H1 (cell line): ENCODE results near the gene DCHS1. TPM values are rescaled to one million over a fixed set of nuclear protein-coding genes. Genes with fewer than 3 reads are reported as not detected.

Experiments
- CTCF ChIA-PET: fragments of 300-600 bp; sonication (Branson Sonifier 250); formaldehyde crosslinking; loops from one replicate; lab custom pipeline; 2021; ENCODE audit not compliant: partially characterized antibody; lab: Charles Lee
- POLR2A ChIA-PET: fragments of 300-600 bp; sonication (Branson Sonifier 250); formaldehyde crosslinking; loops from one replicate; lab custom pipeline; 2021; ENCODE audit warnings: inconsistent platforms; ENCODE audit not compliant: partially characterized antibody; lab: Charles Lee
- DNase-seq, 2 experiments: peaks; one replicate each; pipeline versions ENCODE4 v3.0.0 to v3.0.0-alpha.2; 2010 to 2022; ENCODE audit warnings: low spot score in 2 of 2, low read depth in 1 of 2, mixed read lengths in 1 of 2
- FAIRE-seq: peaks from 2 replicates; lab custom pipeline; 2011; peaks lifted over from hg19 to GRCh38; lab: Jason Lieb, UNC
- H2AFZ ChIP-seq: 2 replicates; pipeline ENCODE4 v1.8.1; 2012; ENCODE audit warnings: low read length, inconsistent platforms
- H2AK5ac ChIP-seq: 2 replicates; pipeline ENCODE4 v1.6.1; 2013; ENCODE audit warnings: low read depth, low read length
- H2BK120ac ChIP-seq: replicated peaks from 2 replicates; pipeline ENCODE3; 2013; ENCODE audit warnings: low read depth, low read length, inconsistent platforms
- H2BK12ac ChIP-seq: 2 replicates; pipeline ENCODE4 v1.6.1; 2013; ENCODE audit warnings: low read depth, low read length
- H2BK15ac ChIP-seq: 2 replicates; pipeline ENCODE4 v1.6.1; 2013; ENCODE audit warnings: low read length
- H2BK20ac ChIP-seq: 2 replicates; pipeline ENCODE4 v1.6.1; 2013; ENCODE audit warnings: low read length
- H2BK5ac ChIP-seq: 2 replicates; pipeline ENCODE4 v1.6.1; 2013; ENCODE audit warnings: low read depth, low read length
- H3K14ac ChIP-seq: 2 replicates; pipeline ENCODE4 v1.6.1; 2013; ENCODE audit warnings: inconsistent platforms; ENCODE audit not compliant: insufficient read length
- H3K18ac ChIP-seq: 2 replicates; pipeline ENCODE4 v1.6.1; 2013; ENCODE audit warnings: low read length; ENCODE audit errors: extremely low read depth
- H3K23ac ChIP-seq: 2 replicates; pipeline ENCODE4 v1.6.1; 2013; ENCODE audit warnings: inconsistent platforms; ENCODE audit not compliant: insufficient read length
- H3K23me2 ChIP-seq: 2 replicates; pipeline ENCODE4 v1.6.1; 2013; ENCODE audit warnings: low read depth, low read length
- H3K27ac ChIP-seq: 2 replicates; pipeline ENCODE4 v1.6.1; 2011; ENCODE audit warnings: low read depth, low read length, inconsistent platforms
- H3K27me3 ChIP-seq, 4 experiments: replicated peaks in 1 of 4; 1 replicate in 1 of 4; 2 replicates in 3 of 4; pipeline versions ENCODE4 v1.6.1 to v1.8.1; 2011 to 2013; ENCODE audit warnings: low read length in 3 of 4, mild to moderate bottlenecking in 3 of 4, inconsistent platforms in 2 of 4, mixed read lengths in 2 of 4, moderate library complexity in 1 of 4; ENCODE audit not compliant: control insufficient read depth in 3 of 4, insufficient read depth in 3 of 4; ENCODE audit errors: extremely low read depth in 1 of 4
- H3K36me3 ChIP-seq, 4 experiments: 2 replicates each; pipeline versions ENCODE4 v1.6.1 to v1.8.1; 2011 to 2013; ENCODE audit warnings: mild to moderate bottlenecking in 4 of 4, low read length in 3 of 4, moderate library complexity in 2 of 4, control low read depth in 1 of 4, inconsistent platforms in 1 of 4; ENCODE audit not compliant: insufficient read depth in 4 of 4, control insufficient read depth in 2 of 4
- H3K4ac ChIP-seq: replicated peaks from 2 replicates; pipeline ENCODE3; 2013; ENCODE audit warnings: low read length, low read depth, mixed read lengths, inconsistent platforms; ENCODE audit not compliant: insufficient read length
- H3K4me1 ChIP-seq, 4 experiments: replicated peaks in 1 of 4; 1 replicate in 1 of 4; 2 replicates in 3 of 4; pipeline versions ENCODE4 v1.6.1 to v1.8.1; 2011 to 2013; ENCODE audit warnings: low read length in 3 of 4, inconsistent platforms in 2 of 4, mixed read lengths in 1 of 4; ENCODE audit not compliant: insufficient read depth in 4 of 4, control insufficient read depth in 3 of 4
- H3K4me2 ChIP-seq, 2 experiments: 2 replicates each; pipeline versions ENCODE4 v1.6.1 to v1.8.1; 2011 to 2013; ENCODE audit warnings: low read depth in 2 of 2, low read length in 2 of 2, control low read depth in 1 of 2, inconsistent platforms in 1 of 2, mild to moderate bottlenecking in 1 of 2; ENCODE audit not compliant: insufficient read depth in 1 of 2
- H3K4me3 ChIP-seq, 4 experiments: fragments of 200-600, 300-600 bp in 1 of 4; sonication (generic), shearing (Covaris generic), sonication (Bioruptor Twin) in 1 of 4; 2 replicates each; pipeline versions ENCODE4 v1.5.1 to v1.8.1; 2011 to 2016; ENCODE audit warnings: low read length in 4 of 4, low read depth in 3 of 4, control low read depth in 2 of 4, inconsistent platforms in 2 of 4, mild to moderate bottlenecking in 2 of 4, mixed read lengths in 1 of 4, moderate library complexity in 1 of 4; ENCODE audit not compliant: insufficient read depth in 2 of 4; ENCODE audit errors: extremely low read depth in 1 of 4
- H3K56ac ChIP-seq: replicated peaks from 2 replicates; pipeline ENCODE3; 2013; ENCODE audit warnings: low read depth, mild to moderate bottlenecking, mixed read lengths, low read length, inconsistent platforms; ENCODE audit not compliant: insufficient read length
- H3K79me1 ChIP-seq: 2 replicates; pipeline ENCODE4 v1.6.1; 2013; ENCODE audit warnings: low read depth, low read length, control low read depth
- H3K79me2 ChIP-seq, 2 experiments: 2 replicates each; pipeline versions ENCODE4 v1.6.1 to v1.8.1; 2012 to 2013; ENCODE audit warnings: low read length in 2 of 2, mild to moderate bottlenecking in 2 of 2, inconsistent platforms in 1 of 2; ENCODE audit not compliant: insufficient read depth in 2 of 2, control insufficient read depth in 1 of 2
- H3K9ac ChIP-seq, 4 experiments: replicated peaks in 1 of 4; 1 replicate in 1 of 4; 2 replicates in 3 of 4; pipeline versions ENCODE4 v1.6.1 to v1.8.1; 2011 to 2013; ENCODE audit warnings: low read depth in 3 of 4, low read length in 3 of 4, control low read depth in 2 of 4, mild to moderate bottlenecking in 2 of 4, moderate library complexity in 2 of 4, inconsistent platforms in 1 of 4; ENCODE audit errors: extremely low read depth in 1 of 4
- H3K9me3 ChIP-seq, 2 experiments: 2 replicates each; pipeline versions ENCODE4 v1.6.1 to v1.8.1; 2012 to 2013; ENCODE audit warnings: mild to moderate bottlenecking in 2 of 2, moderate library complexity in 2 of 2, control low read depth in 1 of 2, inconsistent platforms in 1 of 2, low read depth in 1 of 2, low read length in 1 of 2, mixed read lengths in 1 of 2; ENCODE audit not compliant: insufficient read depth in 2 of 2
- H4K20me1 ChIP-seq, 2 experiments: replicated peaks in 1 of 2; 2 replicates each; pipeline versions ENCODE3 to v1.8.1; 2011 to 2013; ENCODE audit warnings: inconsistent platforms in 2 of 2, low read length in 2 of 2, mild to moderate bottlenecking in 1 of 2; ENCODE audit not compliant: insufficient read depth in 2 of 2, control insufficient read depth in 1 of 2
- H4K5ac ChIP-seq: 2 replicates; pipeline ENCODE4 v1.6.1; 2013; ENCODE audit warnings: low read length, low read depth, mixed read lengths, inconsistent platforms; ENCODE audit not compliant: insufficient read length
- H4K8ac ChIP-seq: 2 replicates; pipeline ENCODE4 v1.8.0; 2013; ENCODE audit warnings: mild to moderate bottlenecking, moderate library complexity, low read length, inconsistent platforms; ENCODE audit not compliant: insufficient read depth; ENCODE audit errors: extremely low read depth
- H4K91ac ChIP-seq: replicated peaks from 2 replicates; pipeline ENCODE3; 2013; ENCODE audit warnings: low read length, mixed read lengths, inconsistent platforms; ENCODE audit not compliant: insufficient read length
- RNF2 ChIP-seq: fragments of 200-900, 300-1000 bp; sonication (generic); IDR thresholded peaks from 2 replicates; pipeline ENCODE4 v1.7.1; 2016; ENCODE audit warnings: borderline replicate concordance, low read depth, mild to moderate bottlenecking, antibody characterized with exemption, low read length; ENCODE audit not compliant: poor library complexity, severe bottlenecking; ENCODE audit errors: missing control alignments
- SUZ12 ChIP-seq: fragments of 200-600 bp; sonication (generic); IDR thresholded peaks from 2 replicates; pipeline ENCODE4 v1.6.1; 2012; ENCODE audit warnings: mild to moderate bottlenecking, inconsistent platforms, low read length, moderate library complexity, mixed read lengths
- WGBS, 2 experiments: shearing (Covaris generic) in 1 of 2; methylation state at CpG; one replicate each; pipeline versions ENCODE4 v1.1.6 to v1.1.7; 2013 to 2015; ENCODE audit warnings: low lambda C conversion rate in 2 of 2, mixed read lengths in 2 of 2, inconsistent platforms in 1 of 2, low coverage in 1 of 2, missing lambda C conversion rate in 1 of 2; ENCODE audit not compliant: insufficient replicate concordance in 2 of 2, insufficient coverage in 1 of 2, insufficient read length in 1 of 2; ENCODE audit errors: extremely low coverage in 1 of 2, missing lambda C conversion rate in 1 of 2; 5-methylcytosine and 5-hydroxymethylcytosine counted together
- polyA plus RNA-seq, 7 experiments: library from polyadenylated mRNA; depleted of rRNA in 3 of 7; stranded (reverse) in 5 of 7; unstranded in 2 of 7; fragments of >200 nt in 5 of 7; fragments of 200-250 nt in 2 of 7; gene quantifications; 1 replicate in 5 of 7; 2 replicates in 1 of 7; 4 replicates in 1 of 7; pipeline versions ENCODE4 v1.2.1 to v1.2.3, GENCODE V29; 2011 to 2013; ENCODE audit warnings: missing spikeins in 2 of 7, mixed read lengths in 2 of 7
- total RNA-seq: library from RNA; stranded (reverse); fragmentation: NEBNext Ultra II Directional; extraction: Animal tissue kit (Norgen Biotek cat#: 25700); gene quantifications from 2 replicates; pipeline ENCODE4 v1.2.1, GENCODE V29; 2021

Gene DCHS1
- total and polyA plus RNA-seq, 2 of the 8 experiments (the other 6 are each of a cell fraction or from before 2014, with no cell fraction given), result 8.2 to 10.5 TPM

- Histone ChIP-seq H3K14ac (no peak overlapping the region), H3K4me1 (peaks cover 0 to 3% (median 0%) of the 10 kb centered on the region in 4 experiments; a peak in 2 of 7 replicates), H4K20me1 (peaks cover 1 to 7% of the 10 kb centered on the region in 2 experiments), H3K23me2 (peaks cover 5% of the 10 kb centered on the region), H3K79me2 (no peaks in the 10 kb centered on the region), H3K27ac (no peak overlapping the region), H4K91ac (no peak overlapping the region), H3K79me1 (no peaks in the 10 kb centered on the region), H4K8ac (no peak overlapping the region), H3K27me3 (peaks cover 5 to 22% (median 17%) of the 10 kb centered on the region in 4 experiments), H3K36me3 (no peaks in the 10 kb centered on the region; a peak in 1 of 8 replicates), H2AFZ (no peak overlapping the region), H3K9me3 (no peaks in the 10 kb centered on the region), H2AK5ac (no peak overlapping the region), H2BK15ac (no peak overlapping the region), H3K9ac (no peak overlapping the region), H2BK20ac (no peak overlapping the region), H3K23ac (no peak overlapping the region), H3K56ac (no peak overlapping the region), H2BK12ac (no peak overlapping the region), H4K5ac (no peak overlapping the region), H2BK5ac (no peak overlapping the region), H2BK120ac (no peak overlapping the region), H3K4me3 (no peak overlapping the region), H3K4ac (no peak overlapping the region), H3K18ac (no peak overlapping the region), H3K4me2 (no peak overlapping the region)
- 84% methylated on average over 10 of the region's 10 CpGs; no CpG with 5 or more reads in 1 of the 2 experiments for WGBS, 2 experiments
- no peak for FAIRE-seq
- POLR2A ChIA-PET, result interaction anchor here (0.6 to 1.3 kb wide), 5 partner anchors 12 to 253 kb away, joined by 3 to 5 read pairs (median 3); partner anchors contain the start of genes MRPL17 and TAF10
- no peak for DNase-seq
- CTCF ChIA-PET, result interaction anchor here (0.6 to 1.7 kb wide), 4 partner anchors 16 to 66 kb away, joined by 3 to 7 read pairs (median 5); partner anchors contain the start of gene TPP1
- TF ChIP-seq SUZ12, result no peak
- TF ChIP-seq RNF2, result no peak
Measured at GRCh38 chr11:6635082-6635932, 20.3 kb downstream of the DCHS1 start.
